Astrocyte of the cerebellum (primary cell): ENCODE measurements around the gene TOP1.
A peak's percentile ranks its signal among the peaks of the same experiment; 100 is the strongest.

Experiments
- DNase-seq: peaks from one replicate; pipeline ENCODE4 v3.0.0-alpha.2; 2011; ENCODE audit warnings: low read depth
- H3K4me3 ChIP-seq: 2 replicates; pipeline ENCODE4 v1.5.1; 2011; ENCODE audit warnings: mild to moderate bottlenecking, low read depth, low read length, moderate library complexity
- CTCF ChIP-seq: IDR thresholded peaks from 2 replicates; pipeline ENCODE4 v1.5.1; 2012; ENCODE audit warnings: low read length, low read depth, moderate library complexity, mild to moderate bottlenecking; ENCODE audit errors: missing control alignments
- in situ Hi-C: cut with HindIII; loops from 2 replicates; pipeline ENCODE4 v1.10.0; 2017; ENCODE audit warnings: low sequenced_read_pairs

TOP1 gene

GRCh38 chr20:41076776-41077175 is 48.2 kb downstream of the TOP1 start:
- in situ Hi-C loops = no loop called here
- TF ChIP-seq CTCF = no peak
- H3K4me3 ChIP-seq = no peak overlapping the region
- DNase-seq = no peak

- in situ Hi-C loops = no loop called here
- peak; percentile 69 for TF ChIP-seq CTCF
- DNase-seq = peak; percentile 35
- no peak overlapping the region for H3K4me3 ChIP-seq
Measured at GRCh38 chr20:41078329-41078728, 49.7 kb downstream of the TOP1 start.

GRCh38 chr20:41079066-41079465 is 50.4 kb downstream of the TOP1 start:
- H3K4me3 ChIP-seq = no peak overlapping the region
- in situ Hi-C loops = no loop called here
- TF ChIP-seq CTCF = no peak
- DNase-seq = no peak

GRCh38 chr20:41080866-41081265 is 52.2 kb downstream of the TOP1 start:
- in situ Hi-C loops = no loop called here
- no peak for DNase-seq
- H3K4me3 ChIP-seq = no peak overlapping the region
- no peak for TF ChIP-seq CTCF

GRCh38 chr20:41081276-41081814 is 52.7 kb downstream of the TOP1 start:
- DNase-seq = peak; percentile 33
- H3K4me3 ChIP-seq = no peak overlapping the region
- TF ChIP-seq CTCF = no peak
- in situ Hi-C loops = no loop called here

- H3K4me3 ChIP-seq = no peak overlapping the region
- in situ Hi-C loops = no loop called here
- no peak for TF ChIP-seq CTCF
- DNase-seq = no peak
Measured at GRCh38 chr20:41082306-41082705, 53.7 kb downstream of the TOP1 start.

- no peak overlapping the region for H3K4me3 ChIP-seq
- no peak for DNase-seq
- no peak for TF ChIP-seq CTCF
- in situ Hi-C loops = no loop called here
Measured at GRCh38 chr20:41085606-41086005, 57.0 kb downstream of the TOP1 start.
